Psoas muscle (tissue), 8 donors: ENCODE measurements around the gene EPO. TPM values are rescaled to one million over a fixed set of nuclear protein-coding genes. Genes with fewer than 3 reads are reported as not detected.

Experiments used
- ATAC-seq, 4 donors: fragments of 200-7000 bp; cut with Tn5 transposase; one replicate each; pipeline ENCODE4 v1.9.1; 2020; ENCODE audit warnings: moderate library complexity in 3 of 4, mild to moderate bottlenecking in 2 of 4
- DNase-seq, 2 donors: peaks; one replicate each; pipeline ENCODE4 v3.0.0-alpha.2; 2020
- H3K27ac ChIP-seq: fragments of 200-600 bp; one replicate; pipeline ENCODE4 v1.8.0; 2022
- H3K27me3 ChIP-seq, 3 donors: fragments of 200-600 bp in 1 of 3; one replicate each; pipeline versions ENCODE4 v1.6.1 to v1.8.0; 2013 to 2022; ENCODE audit warnings: low read length in 2 of 3, mild to moderate bottlenecking in 2 of 3, moderate library complexity in 1 of 3; ENCODE audit not compliant: insufficient read depth in 3 of 3
- H3K36me3 ChIP-seq, 2 donors: fragments of 200-600 bp in 1 of 2; one replicate each; pipeline versions ENCODE4 v1.6.1 to v1.8.0; 2013 to 2022; ENCODE audit warnings: low read depth in 1 of 2, mild to moderate bottlenecking in 1 of 2, moderate library complexity in 1 of 2; ENCODE audit not compliant: insufficient read depth in 1 of 2
- H3K4me1 ChIP-seq: fragments of 200-600 bp; one replicate; pipeline ENCODE4 v1.8.0; 2022
- H3K4me3 ChIP-seq: fragments of 200-600 bp; one replicate; pipeline ENCODE4 v1.8.0; 2022; ENCODE audit warnings: mild to moderate bottlenecking
- H3K9me3 ChIP-seq: fragments of 200-600 bp; one replicate; pipeline ENCODE4 v1.8.0; 2022
- CTCF ChIP-seq: fragments of 200-600 bp; IDR thresholded peaks from one replicate; pipeline ENCODE4 v1.8.0; 2022; ENCODE audit warnings: antibody characterized with exemption
- WGBS, 3 donors: extraction: QIAGEN DNeasy Blood & Tissue Kit; methylation state at CpG; one replicate each; pipeline versions ENCODE4 v1.1.6 to v1.1.7; 2013; 5-methylcytosine and 5-hydroxymethylcytosine counted together
- intact Hi-C, 2 donors: fragments of 100-400 bp; cut with DNase I; formaldehyde crosslinking; loops; one replicate each; pipeline versions ENCODE4 v1.11.0 to v1.14.2; 2022
- polyA plus RNA-seq, 3 donors: library from polyadenylated mRNA; stranded (reverse); fragments of 200-250 nt; gene quantifications; one replicate each; pipeline ENCODE4 v1.2.3, GENCODE V29; 2013
- total RNA-seq, 4 donors: library from RNA; stranded (reverse); fragmentation: NEBNext Ultra II Directional in 2 of 4; extraction: Animal tissue kit (Norgen Biotek cat#: 25700) in 2 of 4; gene quantifications; one replicate each; pipeline versions ENCODE4 v1.2.1 to v1.2.4, GENCODE V29; 2021 to 2023
- donor health status: healthy with polysubstance abuse.
- donor health status: DM: no; HTN: no; CAD: no; lungs with moderate emphysema.
- donor health status: Bipolar disorder and iron deficiency.
- donor health status: healthy.
- donor health status: DM: yes; HTN: yes; CAD: no.
- donor health status: DM: no; HTN: no; CAD: no.
- donor health status: DM: no; HTN: no; CAD: no.
- donor health status: DM: yes; HTN: yes; CAD: no.

The EPO gene
- total and polyA plus RNA-seq, 7 donors: not detected

- Histone ChIP-seq H3K4me1 (peaks cover 44% of the 10 kb centered on the region), H3K36me3 (peaks cover 0 to 18% of the 10 kb centered on the region in 2 donors), H3K4me3 (peak overlapping the region; percentile 93), H3K27me3 (no peaks in the 10 kb centered on the region), H3K9me3 (no peaks in the 10 kb centered on the region), H3K27ac (no peak overlapping the region)
- ATAC-seq (no peak), DNase-seq (no peak)
- intact Hi-C loops: loop anchor here (2.0 to 5.0 kb wide), 4 partner anchors 18 to 225 kb away; no protein-coding TSS in a partner anchor
- 36 to 43% (median 42%) methylated on average over 6 of the region's 6 CpGs for WGBS, 3 donors
- TF ChIP-seq CTCF: no peak
Measured at GRCh38 chr7:100692578-100692961, 27.7 kb upstream of the EPO start.

- peak in 2 of 4 donors; percentile 8 to 9 for ATAC-seq
- WGBS, 3 donors: 1 to 2% (median 1%) methylated on average over 35 to 81 of the region's 81 CpGs
- Histone ChIP-seq H3K36me3 (peaks cover 0 to 9% of the 10 kb centered on the region in 2 donors), H3K27ac (peak overlapping the region; percentile 71), H3K27me3 (peaks cover 0 to 2% (median 0%) of the 10 kb centered on the region in 3 donors), H3K4me1 (peaks cover 43% of the 10 kb centered on the region), H3K9me3 (no peaks in the 10 kb centered on the region), H3K4me3 (peak overlapping the region; percentile 93)
- intact Hi-C loops: loop anchor here (2.0 to 5.0 kb wide), 4 partner anchors 19 to 226 kb away; no protein-coding TSS in a partner anchor
- DNase-seq: peak; percentile 22 to 59
- TF ChIP-seq CTCF: no peak
Measured at GRCh38 chr7:100693312-100694097, 26.8 kb upstream of the EPO start.

GRCh38 chr7:100694098-100694745 lies 26.0 kb upstream of the EPO start, which contains the start of gene GIGYF1:
Gene GIGYF1 (minus strand): TSS chr7:100694250. CDS start chr7:100688238, 6,012 bp downstream.
- WGBS, 3 donors: 0 to 2% (median 1%) methylated on average over 15 to 76 of the region's 102 CpGs
- peaks cover 0 to 2% of the 10 kb centered on the region in 2 donors for H3K36me3 ChIP-seq
- peak; percentile 40 to 75 (median 67) for ATAC-seq
- TF ChIP-seq CTCF: no peak
- H3K4me3 ChIP-seq: peak within 1 kb of the TSS; percentile 93
- DNase-seq: peak; percentile 81 to 87
- H3K27me3 ChIP-seq: peaks cover 0 to 2% (median 0%) of the 10 kb centered on the region in 3 donors
- H3K27ac ChIP-seq: peak within 1 kb of the TSS; percentile 75
- H3K4me1 ChIP-seq: peaks cover 36% of the 10 kb centered on the region
- intact Hi-C loops: loop anchor here (5.0 kb wide), 3 partner anchors 62 to 227 kb away; no protein-coding TSS in a partner anchor
- no peaks in the 10 kb centered on the region for H3K9me3 ChIP-seq

- H3K4me3 ChIP-seq: no peak overlapping the region
- no peak for TF ChIP-seq CTCF
- intact Hi-C loops: no loop called here
- 71 to 77% (median 73%) methylated on average over 6 of the region's 6 CpGs for WGBS, 3 donors
- DNase-seq (no peak), ATAC-seq (no peak)
- H3K27ac ChIP-seq: no peak overlapping the region
- no peaks in the 10 kb centered on the region for H3K36me3 ChIP-seq
- peaks cover 19% of the 10 kb centered on the region for H3K4me1 ChIP-seq
- peaks cover 0 to 2% (median 0%) of the 10 kb centered on the region in 3 donors for H3K27me3 ChIP-seq
- no peaks in the 10 kb centered on the region for H3K9me3 ChIP-seq
Measured at GRCh38 chr7:100696123-100696521, 24.1 kb upstream of the EPO start.
